ENCODE results near the gene ANK2. TPM values are rescaled to one million over a fixed set of nuclear protein-coding genes. Genes with fewer than 3 reads are reported as not detected.

Gene ANK2
- total RNA-seq, 6 experiments from 2014 or later = 1.4 to 9.0 (median 2.3) TPM

GRCh38 chr4:113330200-113330599 lies 280.7 kb downstream of the ANK2 start:
- H3K9me3 Mint-ChIP-seq = no peaks in the 10 kb centered on the region
- peaks cover 2% of the 10 kb centered on the region; the same call in 1 of the 2 replicates for H3K27me3 Mint-ChIP-seq (ENCODE audit: insufficient read depth)
- H3K4me3 Mint-ChIP-seq = no peak overlapping the region
- H3K36me3 Mint-ChIP-seq (ENCODE audit: low read depth) = no peaks in the 10 kb centered on the region
- DNase-seq = no peak
- TF ChIP-seq CTCF (IDR thresholded peaks at IDR 0.05) = no peak
- H3K4me1 Mint-ChIP-seq (ENCODE audit: low read depth) = no peaks in the 10 kb centered on the region
- H3K27ac Mint-ChIP-seq = no peak overlapping the region

- no peak overlapping the region for H3K27ac Mint-ChIP-seq
- no peaks in the 10 kb centered on the region for H3K36me3 Mint-ChIP-seq (ENCODE audit: low read depth)
These were observed 282.4 kb downstream of the ANK2 start for GRCh38 chr4:113331811-113332210.

GRCh38 chr4:113332701-113333100 lies 283.2 kb downstream of the ANK2 start:
- DNase-seq = no peak
- Mint-ChIP-seq H3K4me3 (no peak overlapping the region), H3K36me3 (ENCODE audit: low read depth) (no peaks in the 10 kb centered on the region), H3K27ac (no peak overlapping the region), H3K27me3 (ENCODE audit: insufficient read depth) (peaks cover 2% of the 10 kb centered on the region; the same call in 1 of the 2 replicates), H3K9me3 (no peaks in the 10 kb centered on the region), H3K4me1 (ENCODE audit: low read depth) (peaks cover 7% of the 10 kb centered on the region; the same call in 1 of the 2 replicates)
- TF ChIP-seq CTCF (IDR thresholded peaks at IDR 0.05) = no peak

More at GRCh38 chr4:113331811-113332210, 282.4 kb downstream of the ANK2 start:
- no peak for TF ChIP-seq CTCF (IDR thresholded peaks at IDR 0.05)
- DNase-seq = no peak
- Mint-ChIP-seq H3K9me3 (no peaks in the 10 kb centered on the region), H3K27me3 (ENCODE audit: insufficient read depth) (peaks cover 2% of the 10 kb centered on the region; the same call in 1 of the 2 replicates), H3K4me3 (no peak overlapping the region), H3K4me1 (ENCODE audit: low read depth) (peaks cover 5% of the 10 kb centered on the region; the same call in 1 of the 2 replicates)

- H3K4me1 Mint-ChIP-seq (ENCODE audit: low read depth) = peaks cover 7% of the 10 kb centered on the region; the same call in 1 of the 2 replicates
- no peak overlapping the region for H3K4me3 Mint-ChIP-seq
These were observed 286.3 kb downstream of the ANK2 start for GRCh38 chr4:113335746-113336145.

GRCh38 chr4:113336556-113336955 lies 287.1 kb downstream of the ANK2 start:
- Mint-ChIP-seq H3K9me3 (no peaks in the 10 kb centered on the region), H3K4me1 (ENCODE audit: low read depth) (peaks cover 7% of the 10 kb centered on the region; the same call in 1 of the 2 replicates), H3K27me3 (ENCODE audit: insufficient read depth) (peaks cover 2% of the 10 kb centered on the region; the same call in 1 of the 2 replicates), H3K4me3 (no peak overlapping the region), H3K27ac (no peak overlapping the region), H3K36me3 (ENCODE audit: low read depth) (no peaks in the 10 kb centered on the region)
- DNase-seq = no peak
- TF ChIP-seq CTCF (IDR thresholded peaks at IDR 0.05) = no peak

More at GRCh38 chr4:113335746-113336145, 286.3 kb downstream of the ANK2 start:
- Mint-ChIP-seq H3K9me3 (no peaks in the 10 kb centered on the region), H3K27me3 (ENCODE audit: insufficient read depth) (peaks cover 2% of the 10 kb centered on the region; the same call in 1 of the 2 replicates), H3K36me3 (ENCODE audit: low read depth) (no peaks in the 10 kb centered on the region), H3K27ac (no peak overlapping the region)
- DNase-seq = no peak
- TF ChIP-seq CTCF (IDR thresholded peaks at IDR 0.05) = no peak
